K562 (cell line): ENCODE results near the gene FPGS. TPM values are rescaled to one million over a fixed set of nuclear protein-coding genes. Genes with fewer than 3 reads are reported as not detected.
A peak's percentile ranks its signal among the peaks of the same experiment; 100 is the strongest.

Experiments
- ATAC-seq: fragments of 200-7000 bp; cut with Tn5 transposase; 3 replicates; pipeline ENCODE4 v1.9.1; 2020; ENCODE audit warnings: moderate library complexity
- BruUV-seq: library from RNA; stranded (reverse); fragments of 400-500 nt; replicated peaks from 2 replicates; lab custom pipeline; 2021; lab: Mats Ljungman, UMichigan
- CTCF ChIA-PET: fragments of 300-600 bp; formaldehyde crosslinking; extraction: SDS; loops from one replicate; lab custom pipeline; 2021; ENCODE audit warnings: low intra/inter-chr PET ratio; lab: Yijun Ruan, JAX
- POLR2A ChIA-PET: fragments of 300-600, 350-650 bp; sonication (Branson Sonifier 250); formaldehyde crosslinking; extraction: SDS; loops from one replicate; lab custom pipeline; 2021; ENCODE audit warnings: antibody characterized with exemption, inconsistent platforms; lab: Yijun Ruan, JAX
- DNase-seq, 4 experiments: peaks; one replicate each; pipeline versions ENCODE4 v3.0.0 to v3.0.0-alpha.2; 2011 to 2018; ENCODE audit warnings: low spot score in 3 of 4, mixed read lengths in 3 of 4; ENCODE audit errors: extremely low read depth in 1 of 4
- FAIRE-seq: peaks from 2 replicates; lab custom pipeline; 2011; peaks lifted over from hg19 to GRCh38; lab: Jason Lieb, UNC
- H2AFZ ChIP-seq: 2 replicates; pipeline ENCODE4 v1.6.0; 2011; ENCODE audit warnings: low read depth, low read length, control low read depth, inconsistent platforms
- H3K27ac ChIP-seq: fragments of 200-600 bp; 3 replicates; pipeline ENCODE4 v1.8.0; 2011; ENCODE audit warnings: low read depth, mild to moderate bottlenecking, control low read depth, inconsistent platforms, low read length, moderate library complexity, mixed read lengths; ENCODE audit errors: extremely low read depth
- H3K27me3 ChIP-seq, 2 experiments: fragments of 300-600 bp in 1 of 2; 2 replicates in 1 of 2; 3 replicates in 1 of 2; pipeline versions ENCODE4 v1.6.0 to v1.8.0; 2011; ENCODE audit warnings: inconsistent platforms in 2 of 2, low read length in 2 of 2, mild to moderate bottlenecking in 1 of 2, mixed read lengths in 1 of 2, moderate library complexity in 1 of 2; ENCODE audit not compliant: control insufficient read depth in 2 of 2, insufficient read depth in 2 of 2
- H3K36me3 ChIP-seq: fragments of 300-600 bp; 3 replicates; pipeline ENCODE4 v1.8.0; 2011; ENCODE audit warnings: mild to moderate bottlenecking, low read length, inconsistent platforms; ENCODE audit not compliant: control insufficient read depth, insufficient read depth
- H3K4me1 ChIP-seq, 2 experiments: fragments of 200-600 bp in 1 of 2; replicated peaks in 1 of 2; 2 replicates in 1 of 2; 3 replicates in 1 of 2; pipeline versions ENCODE4 v1.5.1 to v1.8.0; 2011; ENCODE audit warnings: inconsistent platforms in 2 of 2, low read length in 2 of 2, mild to moderate bottlenecking in 1 of 2, mixed read lengths in 1 of 2, moderate library complexity in 1 of 2; ENCODE audit not compliant: control insufficient read depth in 2 of 2, insufficient read depth in 2 of 2
- H3K4me2 ChIP-seq: 2 replicates; pipeline ENCODE4 v1.6.1; 2011; ENCODE audit warnings: low read length, control low read depth, inconsistent platforms, mixed read lengths; ENCODE audit not compliant: insufficient read depth
- H3K4me3 ChIP-seq: fragments of 200-600 bp; sonication (generic), shearing (Covaris generic); 2 replicates; pipeline ENCODE4 v1.5.1; 2016; ENCODE audit warnings: control low read depth, inconsistent platforms
- H3K79me2 ChIP-seq: fragments of 200-600 bp; 3 replicates; pipeline ENCODE4 v1.8.0; 2011; ENCODE audit warnings: low read length, inconsistent platforms; ENCODE audit not compliant: control insufficient read depth, insufficient read depth
- H3K9ac ChIP-seq, 2 experiments: 2 replicates each; pipeline versions ENCODE4 v1.6.0 to v1.6.1; 2011; ENCODE audit warnings: low read depth in 2 of 2, low read length in 2 of 2, control low read depth in 1 of 2, inconsistent platforms in 1 of 2, mild to moderate bottlenecking in 1 of 2, mixed read lengths in 1 of 2; ENCODE audit not compliant: insufficient read depth in 1 of 2
- H3K9me1 ChIP-seq: one replicate; pipeline ENCODE4 v1.6.0; 2011; ENCODE audit warnings: inconsistent platforms, mild to moderate bottlenecking, low read length, moderate library complexity; ENCODE audit not compliant: control insufficient read depth, insufficient read depth
- H3K9me3 ChIP-seq: replicated peaks from 2 replicates; pipeline ENCODE4 v1.5.1; 2011; ENCODE audit warnings: low read depth, low read length, inconsistent platforms; ENCODE audit not compliant: control insufficient read depth, insufficient read depth
- H4K20me1 ChIP-seq: replicated peaks from 2 replicates; pipeline ENCODE4 v1.6.1; 2011; ENCODE audit warnings: low read length, inconsistent platforms, mixed read lengths; ENCODE audit not compliant: control insufficient read depth, insufficient read depth
- EWSR1 ChIP-seq: fragments of 450-650 bp; IDR thresholded peaks from 2 replicates; pipeline ENCODE4 v1.6.1; 2018; ENCODE audit warnings: borderline replicate concordance, mild to moderate bottlenecking, low read depth, moderate library complexity; ENCODE audit not compliant: partially characterized antibody
- MXD1 ChIP-seq: fragments of 250-450 bp; sonication (Bioruptor Pico); IDR thresholded peaks from 2 replicates; pipeline ENCODE4 v1.8.0; 2021; ENCODE audit warnings: borderline replicate concordance, mild to moderate bottlenecking, moderate library complexity; ENCODE audit not compliant: poor library complexity, severe bottlenecking
- RBFOX2 ChIP-seq: fragments of 200-400 bp; formaldehyde crosslinking; IDR thresholded peaks from 2 replicates; pipeline ENCODE4 v1.6.1; 2017; ENCODE audit warnings: low read depth, mild to moderate bottlenecking, low read length, moderate library complexity
- ZBTB2 ChIP-seq: fragments of 450-650 bp; IDR thresholded peaks from 2 replicates; pipeline ENCODE4 v1.6.1; 2016; ENCODE audit warnings: antibody characterized with exemption
- ZBTB40 ChIP-seq, 2 experiments: fragments of 450-650 bp in 1 of 2; sonication (generic) in 1 of 2; formaldehyde crosslinking in 1 of 2; IDR thresholded peaks; 2 replicates each; pipeline versions ENCODE4 v1.7.1 to v1.9.0; 2016 to 2022; ENCODE audit warnings: inconsistent platforms in 1 of 2, mild to moderate bottlenecking in 1 of 2, missing genetic modification reagents in 1 of 2
- ZBTB7A ChIP-seq: IDR thresholded peaks from 2 replicates; pipeline ENCODE4 v1.6.1; 2011; ENCODE audit warnings: low read depth, mild to moderate bottlenecking, low read length, moderate library complexity, borderline replicate concordance; ENCODE audit not compliant: control insufficient read depth
- ZFX ChIP-seq: sonication (generic); formaldehyde crosslinking; IDR thresholded peaks from 2 replicates; pipeline ENCODE4 v1.8.0; 2022; ENCODE audit warnings: mild to moderate bottlenecking, missing genetic modification reagents, moderate library complexity
- WGBS: fragments of 100-300 bp; shearing (Covaris generic); methylation state at CpG from one replicate; pipeline ENCODE4 v1.1.6; 2016; ENCODE audit warnings: low coverage, mixed read lengths; ENCODE audit not compliant: insufficient coverage; ENCODE audit errors: missing lambda C conversion rate; 5-methylcytosine and 5-hydroxymethylcytosine counted together
- in situ Hi-C: fragments of 300-500 bp; cut with MboI; formaldehyde crosslinking; loops from 4 replicates; pipeline ENCODE4 v1.15.0; 2018; ENCODE audit warnings: inconsistent platforms, mixed read lengths
- intact Hi-C: fragments of 100-400 bp; cut with micrococcal nuclease; formaldehyde crosslinking; loops from 2 replicates; pipeline ENCODE4 v1.14.2; 2022
- polyA plus RNA-seq, 8 experiments: library from polyadenylated mRNA; depleted of rRNA in 4 of 8; stranded (reverse) in 5 of 8; unstranded in 3 of 8; fragments of >200 nt; fragmentation: Nextera tagmentation in 2 of 8; fragmentation: Illumina TruSeq in 1 of 8; extraction: Ambion mirVana in 2 of 8; extraction: Trizol in 1 of 8; gene quantifications; 2 replicates each; pipeline versions ENCODE4 v1.2.1 to v1.2.3, GENCODE V29; 2011 to 2014; ENCODE audit warnings: inconsistent platforms in 1 of 8, missing spikeins in 1 of 8
- total RNA-seq, 7 experiments: library from RNA; depleted of rRNA in 6 of 7; stranded (reverse); fragments of >200 nt in 6 of 7; fragmentation: Illumina TruSeq in 2 of 7; extraction: Trizol in 2 of 7; gene quantifications; 2 replicates each; pipeline versions ENCODE4 v1.2.1 to v1.2.3, GENCODE V29; 2011 to 2021; ENCODE audit warnings: low replicate concordance in 1 of 7

Gene FPGS
- total and polyA plus RNA-seq, 9 of the 15 experiments (the other 6 are each of a cell fraction or from before 2014, with no cell fraction given) = 0.84 to 86.4 (median 59.2) TPM

- Histone ChIP-seq H3K9ac (peak within 1 kb of the TSS; percentile 4 to 75; a peak in 3 of 4 replicates), H3K27ac (no peak within 1 kb of the TSS; the same call in 2 of the 3 replicates), H3K27me3 (no peaks in the 10 kb centered on the region), H2AFZ (peak within 1 kb of the TSS; percentile 3; the same call in 1 of the 2 replicates), H3K36me3 (no peaks in the 10 kb centered on the region), H3K4me2 (peak within 1 kb of the TSS; percentile 6; the same call in 1 of the 2 replicates), H3K9me3 (no peaks in the 10 kb centered on the region), H4K20me1 (no peaks in the 10 kb centered on the region), H3K79me2 (no peaks in the 10 kb centered on the region), H3K4me1 (peaks cover 24 to 48% of the 10 kb centered on the region in 2 experiments), H3K9me1 (no peaks in the 10 kb centered on the region), H3K4me3 (no peak within 1 kb of the TSS)
- 29% methylated on average over 13 of the region's 13 CpGs for WGBS
- in situ Hi-C loops = no loop called here
- ChIA-PET POLR2A (interaction anchor here (1.1 kb wide), 1 partner anchor 12 kb away, joined by 4 read pairs; no protein-coding TSS in a partner anchor), CTCF (no interaction called here)
- DNase-seq (peak in 3 of 4 experiments; percentile 37 to 46 (median 44)), ATAC-seq (peak; percentile 78), FAIRE-seq (peak; percentile 68)
- BruUV-seq = no TSS peak
- intact Hi-C loops = no loop called here
- TF ChIP-seq RBFOX2 (peak; percentile 61), ZBTB7A (peak; percentile 64; the same call in 1 of the 2 replicates), ZBTB2 (no peak), ZBTB40 (IDR thresholded peaks at IDR 0.05) (peak; percentile 32; the same call in 1 of the 2 replicates), ZBTB40 (CRISPR knock-in tag; IDR thresholded peaks at IDR 0.05) (no peak), EWSR1 (no peak), MXD1 (CRISPR knock-in tag) (no peak), ZFX (CRISPR knock-in tag) (peak; percentile 31; the same call in 1 of the 2 replicates)
Measured at GRCh38 chr9:127778280-127779135, 24.2 kb upstream of the FPGS start, which contains the start of gene SH2D3C. Gene SH2D3C (minus strand): TSS chr9:127778666. CDS start chr9:127778627, 39 bp downstream.
